Measurements from ENCODE around the gene PACS1.

DNA sequence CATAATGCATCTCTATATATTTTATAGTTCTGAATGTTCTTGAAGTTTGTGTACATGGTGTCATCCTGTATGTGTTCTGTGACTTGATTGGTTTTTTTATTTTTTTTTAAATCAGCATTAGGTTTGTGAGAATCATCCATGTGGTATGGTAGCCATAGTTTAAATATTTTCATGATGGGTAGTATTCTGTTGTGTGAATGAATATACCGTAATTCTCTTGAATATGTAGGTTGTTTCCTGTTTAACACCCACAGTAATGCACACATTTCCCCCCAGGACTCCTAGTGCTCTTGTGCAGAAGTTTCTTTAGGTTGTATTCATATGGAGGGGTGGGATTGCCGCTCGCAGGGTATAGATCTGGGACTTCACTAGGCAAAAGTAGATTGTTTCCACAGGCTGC is 2.0 kb downstream of the PACS1 start:
- TF ChIP-seq CTCF (IDR thresholded peaks at IDR 0.05) (no peak), POLR2A (IDR thresholded peaks at IDR 0.05; ENCODE audit: low read depth) (no peak), POLR2AphosphoS5 (IDR thresholded peaks at IDR 0.05) (no peak)
